Activated CD8-positive, alpha-beta memory T cell treated with anti-CD3 and anti-CD28 coated beads, Interleukin-2, amount 50 U/mL, for 24 hours (primary cell): ENCODE measurements around the gene WDFY2.

Experiments used
- DNase-seq: peaks from one replicate; pipeline ENCODE4 v3.0.0-alpha.2; 2020; ENCODE audit errors: extremely low read depth

Gene WDFY2

DNA sequence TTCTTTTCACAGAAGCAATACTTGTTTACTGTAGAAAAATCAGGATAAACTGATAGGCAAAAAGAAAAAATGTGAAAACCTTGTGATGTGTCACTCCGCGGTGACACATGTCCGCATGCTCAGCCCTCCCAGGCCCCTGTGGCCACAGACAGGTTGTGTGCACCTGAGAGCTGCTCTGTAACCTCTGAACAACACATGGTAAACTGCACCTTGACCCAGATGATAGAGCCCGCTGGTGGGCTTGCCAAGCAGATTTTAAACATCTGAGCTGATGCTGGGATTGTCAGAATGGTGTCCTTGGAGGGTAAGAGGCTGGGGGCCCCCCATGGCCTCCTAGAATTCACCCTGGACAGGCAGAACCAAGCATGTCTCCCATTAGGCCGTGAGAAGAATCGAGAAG, 185.9 kb downstream of the WDFY2 start:
- DNase-seq: no peak

DNA sequence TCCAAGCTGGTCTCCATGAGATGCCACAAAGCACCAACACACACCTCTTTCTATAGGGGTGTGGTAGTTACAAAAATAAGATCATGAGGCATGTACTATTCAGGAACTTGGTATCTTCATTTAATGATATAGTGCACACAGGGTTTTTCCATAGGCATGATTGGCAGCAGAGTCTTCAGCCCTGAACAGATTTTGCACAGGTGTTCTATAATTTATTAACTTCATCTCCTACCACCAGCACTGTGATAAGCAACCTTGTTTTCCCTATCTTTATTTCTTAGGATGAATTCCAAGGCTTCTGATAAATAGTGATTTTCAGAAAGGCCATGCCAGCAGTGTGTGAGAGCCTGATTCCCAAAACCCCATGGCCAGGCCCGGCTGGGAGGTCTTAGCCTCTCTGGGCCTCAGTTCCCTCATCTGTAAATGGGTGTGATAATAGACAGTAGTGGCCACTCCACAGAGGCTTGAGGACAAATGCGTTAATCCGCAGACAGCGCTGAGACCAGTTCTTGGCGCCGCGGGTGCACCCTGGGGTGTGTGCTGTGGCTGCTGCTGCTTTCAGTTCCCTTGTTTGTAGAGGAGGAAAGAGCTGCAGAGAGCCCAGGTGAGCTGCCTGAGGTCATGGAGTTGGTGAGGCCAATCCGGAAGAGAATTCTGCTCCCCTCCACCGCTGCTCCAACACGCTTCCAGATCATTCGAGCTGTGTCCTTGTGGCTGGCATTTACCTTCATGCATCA, 186.6 kb downstream of the WDFY2 start:
- DNase-seq: no peak

DNA sequence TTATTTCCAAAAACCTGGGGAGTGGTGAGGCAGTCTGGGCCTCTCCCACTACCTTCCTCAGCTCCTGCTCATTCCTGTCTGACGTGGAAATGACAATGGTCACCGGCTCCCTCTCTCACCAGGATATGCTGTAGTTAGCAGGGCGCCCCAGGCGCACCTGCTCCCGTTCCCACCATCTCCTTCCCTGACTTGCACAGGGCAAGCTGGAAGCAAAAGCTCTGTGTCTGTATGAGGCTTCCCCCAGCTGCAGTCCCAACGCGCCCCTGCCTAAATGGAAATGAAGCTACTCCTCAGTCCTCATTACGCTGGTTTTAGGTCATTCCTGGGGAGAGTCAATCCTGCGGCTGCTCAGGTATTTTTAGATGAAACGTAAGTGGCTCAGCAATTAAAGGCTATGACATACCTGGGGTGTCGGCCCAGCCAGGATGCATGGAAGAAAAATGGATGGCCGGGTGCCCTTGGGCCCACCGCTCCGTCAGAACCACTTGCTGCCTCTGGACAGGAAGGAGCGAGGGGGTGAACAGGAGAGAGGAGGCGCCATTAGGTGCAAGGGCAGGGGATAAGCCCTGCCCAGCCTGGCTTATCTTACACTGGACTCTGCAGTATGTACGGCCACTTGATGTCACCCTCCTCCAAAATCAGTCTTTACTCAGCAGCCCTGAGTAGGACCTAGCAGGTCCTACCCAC, 187.3 kb downstream of the WDFY2 start:
- DNase-seq: no peak

DNA sequence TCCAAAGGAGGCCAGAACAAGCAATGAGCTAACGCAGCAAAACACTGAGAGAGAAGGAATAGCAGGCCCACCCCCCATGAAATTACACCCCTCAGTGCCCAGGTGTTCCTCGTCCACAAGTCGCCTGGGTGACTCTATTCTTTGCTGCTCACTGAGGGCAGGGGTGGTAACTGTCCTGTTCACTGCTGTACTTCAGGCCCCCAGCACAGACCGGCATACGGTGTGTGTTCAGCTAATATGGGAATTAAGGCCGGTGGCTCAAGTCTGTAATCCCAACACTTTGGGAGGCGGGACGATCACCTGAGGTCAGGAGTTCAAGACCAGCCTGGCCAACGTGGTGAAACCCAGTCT, 187.8 kb downstream of the WDFY2 start:
- no peak for DNase-seq

DNA sequence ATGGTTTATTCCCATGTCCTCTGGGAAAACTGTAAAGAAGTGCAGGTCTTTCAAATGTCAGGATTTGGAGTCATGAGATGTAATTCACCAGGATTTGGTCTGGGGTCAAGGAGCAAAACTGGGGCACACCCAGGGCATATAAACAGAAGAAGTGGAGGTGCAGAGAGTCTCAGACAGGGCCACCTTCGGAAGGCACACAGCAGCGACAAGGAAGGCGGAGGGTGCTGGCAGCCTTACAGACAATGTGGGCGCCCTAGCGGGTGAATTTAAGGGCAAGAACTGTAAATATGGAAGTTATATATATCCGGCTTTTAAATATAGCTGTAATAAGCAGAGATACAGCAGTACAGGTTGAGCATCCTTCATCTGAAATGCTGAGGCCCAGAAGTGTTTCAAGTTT, 188.5 kb downstream of the WDFY2 start:
- no peak for DNase-seq

DNA sequence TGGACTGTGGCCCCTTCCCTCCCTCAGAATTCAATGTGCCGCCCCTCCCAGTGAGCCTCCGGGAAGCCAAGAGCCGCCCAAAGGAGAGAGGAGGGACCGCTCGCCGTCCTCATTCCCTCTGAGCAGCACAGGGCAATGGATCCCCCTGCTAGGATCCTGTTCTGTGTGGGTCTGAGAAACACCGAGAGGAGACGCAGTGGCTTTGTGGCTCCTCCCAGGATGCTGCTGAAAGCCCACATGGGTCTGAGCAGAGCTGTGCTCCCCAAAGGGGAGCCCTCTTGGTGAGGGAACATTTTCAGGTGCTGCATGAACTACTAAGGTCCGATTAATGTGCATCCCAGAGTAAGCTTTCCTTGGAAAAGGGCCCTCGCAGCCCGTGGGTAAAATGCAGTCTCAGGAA, 189.3 kb downstream of the WDFY2 start:
- no peak for DNase-seq

DNA sequence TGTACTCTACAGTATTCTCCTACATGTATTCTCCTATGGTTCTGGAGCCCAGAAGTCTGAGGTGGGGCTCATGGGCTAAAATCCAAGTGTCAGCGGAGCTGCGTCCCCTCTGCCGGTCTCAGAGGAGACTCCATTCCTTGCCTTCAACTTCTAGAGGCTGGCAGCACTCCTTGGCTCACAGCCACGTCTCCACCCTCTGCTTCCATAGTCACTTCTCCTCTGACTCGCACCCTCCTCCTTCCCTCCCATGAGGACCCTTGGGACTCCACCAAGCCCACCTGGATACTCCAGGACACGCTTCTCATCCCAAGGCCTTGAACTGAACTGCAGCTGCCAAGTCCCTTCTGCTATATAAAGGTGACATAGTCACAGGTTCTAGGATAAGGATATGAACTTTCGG, 191.9 kb downstream of the WDFY2 start:
- no peak for DNase-seq

DNA sequence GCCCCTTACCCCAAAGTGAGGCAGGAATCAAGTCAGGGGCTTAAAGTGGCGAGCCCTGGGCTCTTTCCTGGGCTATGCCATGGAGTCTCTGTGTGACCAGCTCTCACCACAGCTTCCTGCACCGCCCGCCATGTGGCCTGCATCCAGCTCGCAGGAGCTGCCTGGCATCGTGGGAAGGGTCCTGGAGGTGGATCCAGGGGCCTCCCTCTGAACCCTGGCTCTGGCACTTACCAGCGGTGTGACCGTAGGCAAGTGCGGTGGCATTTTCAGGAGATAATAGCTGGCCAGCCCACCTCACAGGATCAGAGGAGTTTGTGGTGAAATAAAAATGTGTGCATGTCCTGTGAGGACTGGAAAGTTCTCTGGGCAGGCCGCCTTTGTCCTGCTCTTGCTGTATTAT, 193.7 kb downstream of the WDFY2 start:
- DNase-seq: no peak

DNA sequence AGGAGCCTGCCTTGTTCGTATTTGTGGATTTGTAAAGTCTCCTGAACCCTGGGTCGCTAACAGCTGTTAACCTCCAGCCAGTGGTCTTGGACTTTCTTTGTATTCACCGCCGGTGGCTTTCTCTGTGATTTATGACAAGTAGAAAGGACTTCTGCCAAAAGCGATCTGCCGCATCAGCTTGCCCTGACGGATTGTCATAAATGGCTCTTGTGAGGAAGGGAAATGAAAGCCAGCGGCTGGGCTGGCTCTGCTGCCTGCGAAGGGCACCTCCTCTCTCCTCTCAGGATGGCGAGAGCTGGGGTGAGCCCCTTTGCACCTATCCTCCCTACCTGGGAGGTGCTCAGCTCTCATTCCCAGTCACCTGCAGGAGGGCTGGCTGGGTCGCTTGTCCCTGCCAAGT, 194.1 kb downstream of the WDFY2 start:
- DNase-seq: no peak

DNA sequence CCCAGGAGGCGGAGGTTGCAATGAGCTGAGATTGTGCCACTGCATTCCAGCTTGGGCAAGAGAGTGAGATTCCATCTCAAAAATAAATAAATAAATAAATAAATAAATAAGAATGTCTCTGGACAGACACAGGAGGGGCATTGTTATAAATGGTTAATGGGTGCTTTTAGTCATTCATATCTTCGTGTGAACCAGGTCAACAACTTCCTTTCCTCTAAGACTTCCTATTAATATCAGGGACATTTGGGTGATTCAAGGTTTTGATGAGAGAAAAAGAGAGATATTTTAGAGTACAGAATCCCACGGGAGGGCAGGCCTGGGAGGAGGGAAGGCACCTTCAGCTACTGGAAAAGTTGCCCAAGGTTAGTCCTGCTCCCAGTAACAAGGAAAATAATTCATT, 195.8 kb downstream of the WDFY2 start:
- DNase-seq: no peak

DNA sequence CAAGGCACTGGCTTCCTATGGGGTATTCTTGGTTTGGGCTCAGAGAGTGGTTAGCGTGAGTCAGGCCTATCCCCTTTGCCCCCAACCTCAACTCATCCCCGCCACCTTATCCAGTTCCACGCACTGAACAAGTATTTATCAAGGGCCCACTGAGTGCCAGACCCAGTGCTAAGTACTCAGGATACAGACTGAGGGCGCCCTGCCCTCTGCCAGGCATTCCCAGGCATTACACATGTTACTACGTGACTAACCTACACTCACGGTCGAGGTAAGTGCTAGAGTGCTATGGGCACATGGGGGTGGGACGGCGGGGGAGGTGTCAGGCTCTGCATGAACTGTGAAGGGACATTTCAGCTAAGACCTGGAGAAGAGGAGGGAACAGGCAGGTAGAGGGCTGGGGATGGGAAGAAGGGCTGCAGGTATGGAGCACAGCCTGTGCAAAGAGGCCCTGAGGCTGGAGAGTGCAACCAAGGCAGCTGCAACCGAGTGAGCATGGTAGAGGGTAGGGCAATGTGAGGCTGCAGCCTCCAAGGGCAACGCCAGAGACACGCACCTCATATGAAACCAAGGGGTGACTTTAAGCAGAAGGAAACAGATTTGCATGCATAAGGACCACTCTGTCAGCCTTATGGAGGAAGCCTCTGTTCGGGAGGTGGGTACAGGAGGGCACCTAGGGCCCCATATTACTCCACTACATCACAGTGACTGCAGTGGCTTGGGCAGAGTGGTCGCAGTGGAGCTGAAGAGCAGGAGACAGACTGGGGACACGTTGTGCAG, 197.2 kb downstream of the WDFY2 start:
- no peak for DNase-seq

DNA sequence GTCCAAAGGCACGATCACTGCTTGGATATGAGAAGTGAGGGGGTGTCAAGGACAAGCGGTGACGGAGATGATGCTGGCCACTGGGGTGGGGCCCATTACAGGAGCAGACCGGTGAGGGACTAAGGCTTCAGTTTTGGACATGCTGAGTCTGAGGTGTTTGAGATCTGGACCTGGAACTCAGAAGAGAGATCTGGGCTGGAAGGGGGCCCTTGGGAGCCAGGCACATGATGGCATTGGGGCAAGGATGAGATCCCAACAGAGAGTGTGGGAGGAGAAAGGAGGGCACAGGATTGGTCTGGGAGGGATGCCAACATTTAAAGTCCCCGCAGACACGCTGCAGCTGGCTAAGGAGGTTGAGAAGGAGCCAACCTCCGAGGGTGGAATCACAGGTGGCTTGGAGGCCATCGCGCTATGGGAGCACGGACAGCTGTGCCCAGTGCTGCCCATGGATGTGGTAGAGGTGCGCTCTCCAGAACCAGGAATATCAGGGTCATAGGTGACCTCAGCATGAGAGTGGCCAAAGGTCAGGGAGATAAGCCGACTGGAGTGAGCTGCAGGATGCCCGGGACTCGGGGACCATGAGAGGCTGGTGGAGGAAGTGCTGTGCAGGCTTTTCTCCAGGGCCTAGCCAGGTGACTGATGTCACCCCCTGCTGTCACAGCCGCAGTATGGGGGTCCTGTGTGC, 197.9 kb downstream of the WDFY2 start:
- no peak for DNase-seq

DNA sequence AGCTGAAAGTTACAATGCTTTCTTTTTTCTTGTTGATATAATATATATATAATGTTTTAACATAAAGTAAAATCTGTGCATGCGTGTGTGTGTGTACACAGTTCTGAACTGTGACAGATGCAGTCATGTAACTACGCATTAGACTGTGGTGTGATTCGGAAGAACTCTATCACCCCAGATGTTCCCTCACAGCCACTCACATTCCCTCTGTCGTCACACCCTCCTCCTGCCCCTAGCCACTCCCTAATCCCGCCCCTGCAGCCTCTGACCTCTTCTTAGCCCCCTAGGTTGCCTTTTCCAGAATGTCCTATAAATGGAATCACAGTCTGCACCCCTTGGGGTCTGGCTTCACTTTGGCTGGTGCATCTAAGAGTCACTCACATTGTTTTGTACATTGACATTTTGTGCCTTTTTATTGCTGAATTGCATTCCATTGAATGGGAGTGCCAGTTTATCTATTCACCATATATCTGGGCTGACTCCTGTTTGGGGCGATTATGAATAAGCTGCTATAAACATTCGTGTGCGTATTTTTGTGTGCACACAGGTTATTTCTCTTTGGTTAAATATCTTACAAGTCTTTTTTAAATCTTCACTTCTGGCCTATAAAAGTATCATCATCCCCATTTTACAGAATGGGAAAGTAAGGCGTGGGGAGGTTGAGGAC, 199.3 kb downstream of the WDFY2 start:
- DNase-seq: no peak

DNA sequence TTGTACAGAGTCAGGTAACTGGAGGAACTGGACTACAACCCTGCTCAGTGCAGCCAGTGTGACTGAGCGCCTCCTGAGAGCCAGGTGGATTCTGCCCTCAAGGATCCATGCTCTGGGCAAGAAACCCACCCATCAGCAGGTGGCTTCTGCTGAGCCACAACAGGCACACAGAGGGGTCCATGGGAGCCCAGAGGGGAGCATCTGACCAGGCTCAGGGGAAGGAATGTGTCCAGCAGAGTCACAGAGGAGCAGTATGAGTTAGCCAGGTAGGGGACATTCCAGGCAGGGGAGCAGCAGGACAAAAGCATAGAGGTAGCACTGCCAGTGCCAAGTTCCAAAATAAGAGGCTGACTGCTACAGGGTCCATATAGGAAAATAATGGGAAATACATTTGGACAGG, 199.8 kb downstream of the WDFY2 start:
- DNase-seq: no peak

DNA sequence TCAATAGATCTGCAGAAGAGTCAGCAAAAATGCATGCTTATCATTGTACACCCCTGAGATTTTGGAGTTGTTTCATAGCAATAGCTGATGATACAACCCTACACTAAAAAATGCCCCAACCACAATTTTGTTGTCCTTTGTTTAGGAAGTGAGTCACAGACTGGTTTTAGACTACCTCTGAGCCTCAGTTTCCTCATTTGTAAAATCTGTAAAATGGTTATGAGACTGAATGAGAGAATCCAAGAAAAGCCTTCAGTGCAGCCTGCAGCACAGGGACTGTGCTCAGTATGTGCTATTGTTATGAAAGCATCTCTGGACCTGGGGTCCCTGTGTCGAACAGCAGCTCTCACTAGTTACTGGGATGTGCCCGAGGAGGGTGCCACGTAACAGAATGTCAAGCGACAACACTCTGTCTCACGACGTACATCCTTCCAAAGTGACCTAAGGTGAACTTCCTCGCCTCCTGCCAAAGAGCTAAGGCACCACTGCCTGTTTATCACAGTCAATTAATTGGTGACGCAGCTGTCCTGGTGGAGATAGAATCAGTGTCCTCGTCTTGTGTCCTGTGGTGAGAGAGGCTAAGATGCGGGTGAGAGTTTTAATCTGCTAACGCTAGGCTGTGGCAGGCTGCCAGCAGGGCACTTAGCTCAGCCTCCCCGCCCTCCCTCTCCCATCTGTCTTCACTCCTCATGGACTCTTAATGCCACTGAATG, 201.6 kb downstream of the WDFY2 start:
- DNase-seq: no peak

DNA sequence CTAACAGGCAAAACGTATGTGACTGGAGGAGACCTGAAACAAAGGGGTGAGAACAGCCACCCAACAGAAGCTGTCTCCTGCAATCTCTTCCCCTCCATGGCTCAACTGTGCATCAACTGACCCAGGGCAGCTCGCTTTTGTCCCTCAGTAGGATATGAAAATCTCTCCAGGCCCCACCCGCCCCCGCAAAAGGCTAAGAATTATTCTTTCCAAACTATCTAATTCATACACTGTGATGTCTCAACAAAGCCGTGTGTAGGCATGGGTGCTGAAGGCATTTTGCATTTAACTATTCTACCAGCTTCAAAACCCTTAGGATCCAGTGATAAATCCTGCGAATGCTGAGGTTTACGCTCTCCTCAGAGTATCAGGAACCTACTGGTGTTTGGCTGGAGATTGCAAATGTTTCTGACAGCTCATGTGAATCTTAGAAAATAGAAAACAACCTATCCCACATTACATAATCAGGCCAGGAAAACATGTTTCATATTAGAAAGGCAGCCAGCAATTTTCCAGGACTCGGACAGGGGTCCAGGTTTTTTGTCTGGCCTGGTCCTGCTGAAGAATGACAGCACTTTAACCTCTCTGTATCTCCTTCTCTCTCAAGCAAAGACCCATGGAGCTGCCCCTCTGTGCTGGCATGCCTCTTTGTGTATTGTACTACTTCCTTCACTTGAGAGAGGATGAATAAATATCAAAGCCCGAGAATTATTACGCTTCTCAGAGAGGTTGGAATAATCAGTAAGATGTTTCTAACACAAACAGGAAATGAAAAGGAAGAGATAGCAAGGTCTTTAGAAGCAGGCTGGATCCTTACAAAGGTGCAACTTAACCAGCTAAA, 202.4 kb downstream of the WDFY2 start:
- DNase-seq: no peak

DNA sequence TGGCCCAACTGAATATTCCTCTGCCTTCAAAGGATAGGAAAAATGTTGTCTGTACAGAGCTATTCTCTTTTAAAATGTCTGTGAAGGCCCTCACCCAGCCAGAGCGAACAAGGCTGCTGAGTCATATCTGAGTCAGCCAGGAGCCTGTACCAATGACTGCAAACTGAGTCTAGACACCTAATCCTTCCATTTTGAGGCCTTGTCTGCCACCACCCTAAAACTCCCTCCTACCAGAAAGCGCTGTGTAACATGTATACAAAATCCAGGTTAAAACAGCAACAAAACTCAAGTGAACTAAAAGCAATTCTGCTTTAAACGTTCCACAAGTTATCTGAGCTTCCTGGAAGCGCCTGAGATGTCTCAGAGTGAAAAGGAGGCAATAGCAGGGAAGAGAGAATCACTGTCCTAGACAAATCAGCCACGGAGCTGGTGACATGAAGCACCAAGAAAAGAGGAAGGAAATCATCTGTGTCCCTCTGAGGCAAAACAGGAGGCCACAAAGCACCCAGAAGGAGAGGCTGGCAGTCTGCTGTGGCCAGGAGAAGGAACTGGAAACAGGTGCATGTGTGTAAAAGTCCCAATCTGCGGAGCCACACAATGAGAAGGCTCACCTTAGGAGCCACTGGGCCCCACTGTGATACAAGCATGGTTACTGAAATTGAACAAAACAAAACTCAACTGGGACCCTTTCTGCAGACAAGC, 209.5 kb downstream of the WDFY2 start:
- DNase-seq: no peak

DNA sequence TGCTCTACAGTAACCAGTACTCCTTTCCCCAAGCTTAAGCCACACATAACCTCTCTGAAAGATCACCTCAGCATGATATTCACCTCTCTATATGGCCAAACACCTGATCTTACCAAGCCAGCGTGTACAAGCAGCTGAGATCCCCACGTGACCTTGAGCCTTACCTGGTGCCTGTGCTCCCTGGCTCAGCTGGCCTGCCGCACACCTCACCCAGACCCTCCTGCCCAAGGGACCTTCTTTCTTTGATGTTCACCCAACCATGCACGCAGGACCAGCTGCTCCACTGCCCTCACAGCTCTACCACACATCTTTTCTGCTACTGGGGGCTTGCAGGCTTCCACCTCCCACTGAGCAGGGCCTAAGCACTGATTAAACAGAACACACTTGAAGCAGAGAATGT, 210.7 kb downstream of the WDFY2 start:
- no peak for DNase-seq

DNA sequence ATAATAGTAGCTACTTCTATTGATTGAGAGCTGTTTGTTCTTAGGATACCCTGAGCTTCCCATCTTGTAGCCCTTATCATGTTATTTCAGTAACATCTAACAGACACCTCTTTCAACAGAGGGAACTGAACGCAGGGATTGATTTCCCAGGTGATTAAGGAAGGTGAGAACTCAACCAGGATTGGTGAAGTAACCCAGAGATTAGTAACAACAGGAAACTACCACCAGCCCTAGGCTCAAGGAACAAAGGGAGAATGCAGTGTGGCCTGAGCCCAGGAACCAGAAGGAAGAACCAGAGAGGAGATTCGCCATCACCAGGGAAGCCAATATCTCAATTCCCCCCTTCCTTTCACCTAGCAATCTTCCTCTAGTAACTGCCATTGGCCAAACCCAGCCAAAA, 211.2 kb downstream of the WDFY2 start:
- DNase-seq: no peak

DNA sequence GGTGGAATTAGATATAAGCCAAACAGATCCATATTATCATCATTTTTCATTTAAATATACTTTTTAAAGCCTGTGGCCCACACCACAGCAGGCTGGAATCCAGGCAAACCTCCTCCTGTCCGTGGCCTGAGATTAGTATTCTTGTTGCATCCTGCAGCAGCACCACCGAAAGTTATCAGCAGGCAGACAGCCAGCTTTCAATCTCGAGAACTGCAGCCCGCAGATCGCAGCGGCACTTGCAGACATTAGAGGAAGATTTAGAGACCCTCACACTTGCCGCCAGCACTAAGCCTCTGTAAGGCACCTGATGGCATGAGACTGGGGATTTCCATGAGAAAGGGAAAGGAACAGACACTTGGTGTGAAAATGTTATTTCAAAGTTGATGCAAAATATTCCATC, 212.3 kb downstream of the WDFY2 start:
- no peak for DNase-seq
